ENCODE measurements around the gene CCAR1. TPM values are rescaled to one million over a fixed set of nuclear protein-coding genes. Genes with fewer than 3 reads are reported as not detected.

CCAR1 gene
- total and polyA plus RNA-seq, 2 of the 4 experiments (the other 2 are of a cell fraction): 35.1 to 60.8 TPM

- Histone ChIP-seq H3K36me3 (ENCODE audit: control insufficient read depth, insufficient read depth, low read length) (peaks cover 46% of the 10 kb centered on the region), H3K23ac (ENCODE audit: low read depth, low read length) (no peak overlapping the region), H3K4me3 (ENCODE audit: insufficient read depth, low read depth, low read length) (no peak overlapping the region), H2BK15ac (ENCODE audit: low read depth, low read length) (no peak overlapping the region), H2AK9ac (replicated peaks; ENCODE audit: low read depth, low read length, poor library complexity) (no peak overlapping the region), H3K56ac (ENCODE audit: extremely low read depth, insufficient read depth, low read length) (no peak overlapping the region), H3K27me3 (ENCODE audit: control insufficient read depth, insufficient read depth, low read length) (no peaks in the 10 kb centered on the region), H4K20me1 (ENCODE audit: insufficient read depth, low read length) (no peaks in the 10 kb centered on the region; the same call in none of the 2 replicates), H3K18ac (ENCODE audit: low read depth, low read length) (no peak overlapping the region), H2AK5ac (ENCODE audit: low read depth, low read length) (no peak overlapping the region), H3K9ac (ENCODE audit: low read depth, low read length) (no peak overlapping the region), H3K9me1 (ENCODE audit: insufficient read depth, low read length) (no peaks in the 10 kb centered on the region), H2AFZ (replicated peaks; ENCODE audit: low read length, poor library complexity) (no peak overlapping the region), H3K4me1 (ENCODE audit: control insufficient read depth, insufficient read depth, low read length) (no peaks in the 10 kb centered on the region), H2BK5ac (ENCODE audit: low read depth, low read length, poor library complexity, severe bottlenecking) (no peak overlapping the region), H2BK20ac (ENCODE audit: low read depth, low read length) (no peak overlapping the region), H3K79me1 (ENCODE audit: low read depth in 1 of 2, low read length in 2 of 2) (peaks cover 19 to 64% of the 10 kb centered on the region in 2 experiments; a peak in 3 of 4 replicates), H3K4me2 (ENCODE audit: low read depth, low read length) (no peak overlapping the region), H2BK120ac (ENCODE audit: low read depth, low read length) (no peak overlapping the region), H3K9me3 (ENCODE audit: control insufficient read depth, insufficient read depth, low read length) (no peaks in the 10 kb centered on the region), H3K14ac (replicated peaks; ENCODE audit: low read depth, low read length) (no peak overlapping the region), H3K27ac (ENCODE audit: insufficient read depth, low read length) (no peak overlapping the region), H4K91ac (ENCODE audit: insufficient read depth, low read depth, low read length) (no peak overlapping the region), H3K4ac (ENCODE audit: low read depth, low read length) (no peak overlapping the region), H4K8ac (ENCODE audit: low read depth in 2 of 2, low read length in 2 of 2) (no peak overlapping the region), H4K5ac (ENCODE audit: low read depth, low read length) (no peak overlapping the region)
- 100% methylated on average over 3 of the region's 14 CpGs; no CpG with 5 or more reads in 1 of the 2 experiments for WGBS, 2 experiments (ENCODE audit: extremely low coverage in 2 of 2, insufficient read length in 1 of 2)
- TF ChIP-seq ELK1 (IDR thresholded peaks at IDR 0.05; ENCODE audit: borderline replicate concordance, low read depth, low read length): no peak
- TF ChIP-seq USF2 (IDR thresholded peaks at IDR 0.05; ENCODE audit: low read depth, low read length): no peak
- TF ChIP-seq BHLHE40 (IDR thresholded peaks at IDR 0.05; ENCODE audit: low read depth, low read length): no peak
- TF ChIP-seq NFE2L2 (IDR thresholded peaks at IDR 0.05; ENCODE audit: low read depth, low read length): no peak
- TF ChIP-seq POLR2A (IDR thresholded peaks at IDR 0.05; ENCODE audit: low read depth, low read length): no peak
- TF ChIP-seq RFX5 (IDR thresholded peaks at IDR 0.05; ENCODE audit: low read depth, low read length): no peak
- no peak for TF ChIP-seq FOS (IDR thresholded peaks at IDR 0.05; ENCODE audit: low read depth, low read length)
- TF ChIP-seq MAZ (IDR thresholded peaks at IDR 0.05; ENCODE audit: borderline replicate concordance, low read depth, low read length): no peak
- TF ChIP-seq RCOR1 (IDR thresholded peaks at IDR 0.05; ENCODE audit: insufficient replicate concordance, low read length): no peak
- TF ChIP-seq CHD1 (IDR thresholded peaks at IDR 0.05; ENCODE audit: low read depth, low read length): no peak
- TF ChIP-seq MXI1 (IDR thresholded peaks at IDR 0.05; ENCODE audit: borderline replicate concordance, low read depth, low read length): no peak
- TF ChIP-seq RAD21 (IDR thresholded peaks at IDR 0.05; ENCODE audit: low read length): no peak
- TF ChIP-seq SMC3 (IDR thresholded peaks at IDR 0.05; ENCODE audit: low read depth, low read length): no peak
- no peak for TF ChIP-seq MAFK (IDR thresholded peaks at IDR 0.05; ENCODE audit: low read depth, low read length)
- TF ChIP-seq CTCF (conservative IDR thresholded peaks at IDR 0.05; ENCODE audit: low read depth, low read length): no peak
- no peak for TF ChIP-seq CEBPB (IDR thresholded peaks at IDR 0.05; ENCODE audit: low read depth, low read length)
- in situ Hi-C loops (cut with MboI; ENCODE audit: low sequenced_read_pairs): no loop called here
- DNase-seq: no peak
- intact Hi-C loops (cut with micrococcal nuclease): loop anchor here (5.0 kb wide), 1 partner anchor 37 kb away; no protein-coding TSS in a partner anchor
- no peak for ATAC-seq (ENCODE audit: low read depth)
- CTCF ChIA-PET: no interaction called here
- dilution Hi-C loops (cut with HindIII; ENCODE audit: low sequenced_read_pairs, unreplicated experiment): no loop called here
- BruUV-seq (replicated peaks): no TSS peak
- POLR2A ChIA-PET (ENCODE audit: unreplicated experiment): no interaction called here
Measured at GRCh38 chr10:68725016-68725415, 4.0 kb downstream of the CCAR1 start.

Measured in IMR-90 (cell line).